Aorta (tissue), 5 donors: ENCODE results near the gene CDCA7. TPM values are rescaled to one million over a fixed set of nuclear protein-coding genes. Genes with fewer than 3 reads are reported as not detected.
"Not testable (repeated sequence)": the region's sequence is repeated elsewhere in the genome, so short reads cannot be mapped to it uniquely, and the experiment has no call there.

ENCODE experiments used
- ATAC-seq: fragments of 200-7000 bp; cut with Tn5 transposase; one replicate; pipeline ENCODE4 v1.9.1; 2022; ENCODE audit warnings: moderate library complexity; ENCODE audit not compliant: low FRiP score
- DNase-seq, 2 donors: peaks; one replicate each; pipeline ENCODE4 v3.0.0-alpha.2; 2020
- H3K27ac ChIP-seq, 2 donors: one replicate each; pipeline ENCODE4 v1.5.1; 2013; ENCODE audit warnings: low read length in 2 of 2, mild to moderate bottlenecking in 2 of 2, moderate library complexity in 2 of 2, control low read depth in 1 of 2, inconsistent platforms in 1 of 2, low read depth in 1 of 2
- H3K27me3 ChIP-seq, 2 donors: one replicate each; pipeline ENCODE4 v1.6.1; 2013; ENCODE audit warnings: control low read depth in 1 of 2, low read length in 1 of 2, mild to moderate bottlenecking in 1 of 2, moderate library complexity in 1 of 2; ENCODE audit not compliant: insufficient read depth in 2 of 2, control insufficient read depth in 1 of 2
- H3K36me3 ChIP-seq, 2 donors: one replicate each; pipeline ENCODE4 v1.6.1; 2013; ENCODE audit warnings: control low read depth in 1 of 2, low read length in 1 of 2, mild to moderate bottlenecking in 1 of 2; ENCODE audit not compliant: insufficient read depth in 2 of 2, control insufficient read depth in 1 of 2
- H3K4me1 ChIP-seq, 2 donors: one replicate each; pipeline ENCODE4 v1.6.1; 2013; ENCODE audit warnings: low read length in 2 of 2, control low read depth in 1 of 2, mild to moderate bottlenecking in 1 of 2, moderate library complexity in 1 of 2; ENCODE audit not compliant: insufficient read depth in 2 of 2, control insufficient read depth in 1 of 2
- H3K4me3 ChIP-seq, 2 donors: one replicate each; pipeline ENCODE4 v1.5.1; 2013; ENCODE audit warnings: low read length in 2 of 2, control low read depth in 1 of 2, mild to moderate bottlenecking in 1 of 2
- H3K9me3 ChIP-seq: one replicate; pipeline ENCODE4 v1.6.1; 2013; ENCODE audit warnings: mild to moderate bottlenecking, low read length; ENCODE audit not compliant: control insufficient read depth
- WGBS, 2 donors: extraction: QIAGEN DNeasy Blood & Tissue Kit; methylation state at CpG; one replicate each; pipeline ENCODE4 v1.1.7; 2013; 5-methylcytosine and 5-hydroxymethylcytosine counted together
- intact Hi-C, 2 donors: fragments of 100-400 bp; cut with DNase I; formaldehyde crosslinking; loops; one replicate each; pipeline versions ENCODE4 v1.14.2 to v1.15.0; 2022
- long read RNA-seq, 2 donors: library from polyadenylated mRNA; unstranded; transcript quantifications; one replicate each; pipeline ENCODE4 v2.0.0, GENCODE V29; 2020 to 2021
- polyA plus RNA-seq, 2 donors: library from polyadenylated mRNA; stranded (reverse); fragments of 200-250 nt; gene quantifications; one replicate each; pipeline ENCODE4 v1.2.3, GENCODE V29; 2013
- total RNA-seq, 2 donors: library from RNA; stranded (reverse); fragmentation: NEBNext Ultra II Directional; extraction: Animal tissue kit (Norgen Biotek cat#: 25700); gene quantifications; one replicate each; pipeline ENCODE4 v1.2.1, GENCODE V29; 2021
- donor health status: healthy with polysubstance abuse.
- donor health status: Bipolar disorder and iron deficiency.
- donor health status: DM: no; HTN: no; CAD: no.
- donor health status: DM: no; HTN: no; CAD: no.
- donor health status: DM: yes; HTN: yes; CAD: no.

Gene CDCA7
- 1 to 10 TPM; 1.0 to 2.8 TPM for total RNA-seq
- 1 to 10 TPM in 1 of 2 donors, under 1 TPM in 1; 0.10 to 1.5 TPM for polyA plus RNA-seq
- long read RNA-seq, donor 1, partial matches to known transcripts = 2 of 4 reads
- long read RNA-seq, donor 1, other reads (novel, unspliced or antisense) = 2 of 4 reads
- long read RNA-seq, donor 2, partial matches to known transcripts = 1 of 2 reads
- long read RNA-seq, donor 2, other reads (novel, unspliced or antisense) = 0 of 2 reads

- H3K27me3 ChIP-seq = no peaks in the 10 kb centered on the region
- peak within 1 kb of the TSS in 1 of 2 donors; percentile 17 for H3K4me3 ChIP-seq
- no peaks in the 10 kb centered on the region for H3K36me3 ChIP-seq
- WGBS, 2 donors = 0 to 1% methylated on average over 47 to 50 of the region's 50 CpGs
- intact Hi-C loops = no loop called here
- ATAC-seq (peak; percentile 77), DNase-seq (peak; percentile 58 to 80)
- no peaks in the 10 kb centered on the region for H3K4me1 ChIP-seq
- no peak within 1 kb of the TSS for H3K27ac ChIP-seq
- H3K9me3 ChIP-seq = no peaks in the 10 kb centered on the region
Measured at GRCh38 chr2:173354582-173355131, at the start of gene CDCA7. TSS of gene CDCA7 (plus strand) at chr2:173354872. CDS start at chr2:173354964, 92 bp downstream.

- no peak for DNase-seq
- H3K27me3 ChIP-seq = no peaks in the 10 kb centered on the region
- H3K4me3 ChIP-seq = no peak overlapping the region
- H3K27ac ChIP-seq = no peak overlapping the region
- no peaks in the 10 kb centered on the region for H3K36me3 ChIP-seq
- intact Hi-C loops = no loop called here
- WGBS, 2 donors = 91 to 96% methylated on average over 2 of the region's 2 CpGs
- H3K4me1 ChIP-seq = no peaks in the 10 kb centered on the region
- peaks cover 1% of the 10 kb centered on the region for H3K9me3 ChIP-seq
- no peak for ATAC-seq
Measured at GRCh38 chr2:173305303-173305702, 49.4 kb upstream of the CDCA7 start.

GRCh38 chr2:173307293-173307692 lies 47.4 kb upstream of the CDCA7 start:
- 32 to 33% methylated on average over 4 of the region's 4 CpGs for WGBS, 2 donors
- H3K4me1 ChIP-seq = no peaks in the 10 kb centered on the region
- H3K27ac ChIP-seq = no peak overlapping the region
- ATAC-seq = no peak
- intact Hi-C loops = no loop called here
- H3K27me3 ChIP-seq = no peaks in the 10 kb centered on the region
- H3K36me3 ChIP-seq = no peaks in the 10 kb centered on the region
- no peak for DNase-seq
- no peak overlapping the region for H3K4me3 ChIP-seq
- peaks cover 1% of the 10 kb centered on the region for H3K9me3 ChIP-seq

GRCh38 chr2:173309370-173309769 lies 45.3 kb upstream of the CDCA7 start:
- ATAC-seq, intact Hi-C loops, H3K27me3 ChIP-seq, H3K9me3 ChIP-seq, H3K4me3 ChIP-seq, DNase-seq, H3K27ac ChIP-seq, H3K4me1 ChIP-seq, H3K36me3 ChIP-seq: not testable (repeated sequence)
- 73% methylated on average over 5 of the region's 5 CpGs for WGBS, 2 donors

GRCh38 chr2:173311844-173312606 lies 42.6 kb upstream of the CDCA7 start:
- Histone ChIP-seq H3K4me1 (no peaks in the 10 kb centered on the region), H3K27me3 (no peaks in the 10 kb centered on the region), H3K4me3 (no peak overlapping the region), H3K27ac (no peak overlapping the region), H3K36me3 (no peaks in the 10 kb centered on the region), H3K9me3 (peaks cover 1% of the 10 kb centered on the region)
- DNase-seq (no peak), ATAC-seq (no peak)
- 91 to 92% methylated on average over 9 of the region's 9 CpGs for WGBS, 2 donors
- intact Hi-C loops = no loop called here

- peaks cover 15% of the 10 kb centered on the region for H3K9me3 ChIP-seq
- DNase-seq (no peak), ATAC-seq (no peak)
- H3K36me3 ChIP-seq = no peaks in the 10 kb centered on the region
- no peaks in the 10 kb centered on the region for H3K4me1 ChIP-seq
- H3K27me3 ChIP-seq = peaks cover 0 to 1% of the 10 kb centered on the region in 2 donors
- intact Hi-C loops = no loop called here
- H3K4me3 ChIP-seq = no peak overlapping the region
- WGBS, 2 donors = 84 to 92% methylated on average over 6 of the region's 6 CpGs
- H3K27ac ChIP-seq = no peak overlapping the region
Measured at GRCh38 chr2:173323371-173323770, 31.3 kb upstream of the CDCA7 start.

- 76 to 85% methylated on average over 1 of the region's 1 CpG for WGBS, 2 donors
- Histone ChIP-seq H3K27me3 (peaks cover 0 to 1% of the 10 kb centered on the region in 2 donors), H3K9me3 (peaks cover 17% of the 10 kb centered on the region), H3K4me1 (no peaks in the 10 kb centered on the region), H3K4me3 (no peak overlapping the region), H3K36me3 (no peaks in the 10 kb centered on the region), H3K27ac (no peak overlapping the region)
- intact Hi-C loops = no loop called here
- DNase-seq (no peak), ATAC-seq (no peak)
Measured at GRCh38 chr2:173326806-173327205, 27.9 kb upstream of the CDCA7 start.

GRCh38 chr2:173327421-173327820 lies 27.3 kb upstream of the CDCA7 start:
- no peaks in the 10 kb centered on the region for H3K4me1 ChIP-seq
- H3K27me3 ChIP-seq = peaks cover 0 to 1% of the 10 kb centered on the region in 2 donors
- no peaks in the 10 kb centered on the region for H3K36me3 ChIP-seq
- WGBS, 2 donors = 91 to 92% methylated on average over 5 of the region's 5 CpGs
- intact Hi-C loops = no loop called here
- no peak for ATAC-seq
- H3K27ac ChIP-seq = no peak overlapping the region
- no peak overlapping the region for H3K4me3 ChIP-seq
- peaks cover 17% of the 10 kb centered on the region for H3K9me3 ChIP-seq
- no peak for DNase-seq

GRCh38 chr2:173333003-173333402 lies 21.7 kb upstream of the CDCA7 start:
- intact Hi-C loops, H3K27me3 ChIP-seq, H3K27ac ChIP-seq, H3K36me3 ChIP-seq, ATAC-seq, H3K9me3 ChIP-seq, H3K4me3 ChIP-seq, H3K4me1 ChIP-seq, DNase-seq: not testable (repeated sequence)
- 64 to 89% methylated on average over 3 of the region's 3 CpGs for WGBS, 2 donors
